IPS DF 19.7 (cell line): ENCODE data around the gene ZSCAN31.
A peak's percentile ranks its signal among the peaks of the same experiment; 100 is the strongest.

ENCODE experiments used
- DNase-seq: peaks from one replicate; pipeline ENCODE4 v3.0.0-alpha.2; 2013; ENCODE audit warnings: low read depth, low spot score

The ZSCAN31 gene

DNA sequence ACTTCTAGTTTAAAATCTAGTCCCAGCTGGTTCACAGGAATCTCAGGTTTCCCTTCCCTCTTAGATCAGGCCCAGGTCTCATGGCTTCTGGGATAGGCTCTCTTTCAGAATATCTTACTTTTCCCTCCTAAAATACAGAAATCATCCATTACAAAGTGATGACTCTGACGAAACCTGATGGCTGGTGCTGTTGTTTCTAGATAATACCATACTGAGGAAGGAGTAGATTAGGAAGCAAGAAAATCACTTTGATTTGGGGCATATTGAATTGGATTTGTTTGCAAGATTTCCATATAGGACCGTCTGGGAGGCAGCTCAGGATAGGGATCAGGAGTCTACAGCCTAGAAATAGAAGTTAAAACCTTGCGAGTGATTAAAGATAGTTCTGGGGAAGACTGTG lies 17.4 kb upstream of the ZSCAN31 start:
- DNase-seq: no peak

DNA sequence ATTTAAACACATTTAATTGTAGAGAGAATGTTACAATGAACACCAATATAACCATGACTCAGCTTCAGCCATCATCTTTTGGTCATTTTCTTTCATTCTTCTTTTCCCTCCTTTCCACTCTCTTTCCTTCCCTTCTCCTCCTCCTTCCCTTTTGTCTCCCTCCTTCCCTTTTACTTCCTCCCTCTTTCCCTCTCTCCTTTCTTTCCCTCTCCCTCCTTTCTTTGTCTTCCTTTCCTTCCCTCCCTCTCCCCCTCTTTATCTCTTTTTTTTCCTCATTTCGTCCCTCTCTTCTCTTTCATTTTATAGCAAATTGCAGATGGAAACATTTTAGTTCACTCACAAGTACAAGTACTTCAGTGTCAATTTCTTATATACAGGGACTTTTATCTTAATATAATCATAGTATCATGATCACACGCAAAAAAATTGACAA lies 15.6 kb upstream of the ZSCAN31 start:
- DNase-seq: no peak

GRCh38 chr6:28351087-28351486 lies 15.1 kb upstream of the ZSCAN31 start:
- DNase-seq: no peak

- DNase-seq: peak; percentile 70
Measured at GRCh38 chr6:28349892-28350737, 14.2 kb upstream of the ZSCAN31 start, which contains the start of gene ZKSCAN3. Gene ZKSCAN3, plus strand, starts transcription at chr6:28349947. Its CDS starts 9,640 bp downstream, at chr6:28359587.

DNA sequence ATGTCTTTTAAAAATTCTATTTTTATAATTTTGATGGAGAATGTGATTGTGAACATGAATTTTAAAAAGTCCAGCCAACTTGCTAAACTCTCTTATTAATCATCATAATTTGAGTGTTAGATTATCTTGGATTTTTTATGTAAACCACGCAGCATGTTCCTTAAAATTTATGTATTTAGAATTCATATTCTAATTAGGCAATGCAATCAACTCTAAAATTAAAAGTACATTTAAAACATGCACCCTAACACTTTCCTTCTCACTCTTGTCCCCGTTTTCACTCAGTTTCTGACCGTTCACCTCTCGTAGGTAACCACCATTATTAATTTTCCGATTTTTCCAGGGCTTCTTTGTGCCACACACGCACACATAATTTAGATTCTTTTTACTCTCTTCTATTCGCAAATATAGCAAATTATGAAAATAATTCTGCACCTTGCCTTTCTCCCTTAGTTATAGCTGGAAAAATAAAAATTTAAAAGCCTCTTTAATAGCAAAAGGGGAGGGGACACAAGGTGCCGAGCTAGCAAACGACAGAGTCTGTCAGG lies 13.5 kb upstream of the ZSCAN31 start:
- DNase-seq: no peak

DNA sequence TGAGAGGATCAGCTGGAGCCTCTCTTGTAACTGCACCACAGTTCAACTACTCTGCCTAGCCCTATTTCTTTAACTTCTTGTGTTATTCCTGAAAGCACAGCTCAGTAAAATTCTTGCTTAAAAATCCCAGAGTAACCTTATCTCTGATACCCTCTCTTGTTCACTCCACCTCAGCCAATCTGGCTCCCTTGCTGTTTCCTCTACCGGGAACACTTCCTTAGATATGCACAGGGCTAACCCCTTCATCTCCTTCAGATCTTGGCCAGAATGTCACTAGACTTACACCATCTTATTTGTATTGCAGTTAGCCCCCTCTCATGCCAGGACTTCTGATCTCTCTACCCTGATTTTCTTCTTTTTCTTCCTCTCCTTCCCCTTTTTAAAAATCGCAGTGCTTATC lies 11.2 kb upstream of the ZSCAN31 start:
- no peak for DNase-seq

DNA sequence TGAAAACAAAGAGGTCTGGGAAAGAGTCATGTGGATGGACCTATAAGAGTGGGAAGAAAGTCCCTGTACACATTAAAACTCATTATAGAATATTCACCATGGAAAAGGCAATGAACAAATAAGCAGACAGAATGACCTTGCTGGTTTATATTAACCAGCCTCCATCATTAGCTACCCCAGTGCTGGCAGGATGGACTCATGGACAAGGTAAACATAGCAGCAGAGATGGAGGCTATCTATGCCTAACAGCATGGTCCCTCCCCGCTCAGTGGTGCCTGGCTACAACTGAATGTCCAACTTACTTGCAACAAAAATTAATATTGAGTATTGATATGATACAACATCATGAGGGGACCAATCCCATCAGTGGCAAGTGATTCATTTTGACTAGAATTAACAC lies 9.3 kb upstream of the ZSCAN31 start:
- no peak for DNase-seq

DNA sequence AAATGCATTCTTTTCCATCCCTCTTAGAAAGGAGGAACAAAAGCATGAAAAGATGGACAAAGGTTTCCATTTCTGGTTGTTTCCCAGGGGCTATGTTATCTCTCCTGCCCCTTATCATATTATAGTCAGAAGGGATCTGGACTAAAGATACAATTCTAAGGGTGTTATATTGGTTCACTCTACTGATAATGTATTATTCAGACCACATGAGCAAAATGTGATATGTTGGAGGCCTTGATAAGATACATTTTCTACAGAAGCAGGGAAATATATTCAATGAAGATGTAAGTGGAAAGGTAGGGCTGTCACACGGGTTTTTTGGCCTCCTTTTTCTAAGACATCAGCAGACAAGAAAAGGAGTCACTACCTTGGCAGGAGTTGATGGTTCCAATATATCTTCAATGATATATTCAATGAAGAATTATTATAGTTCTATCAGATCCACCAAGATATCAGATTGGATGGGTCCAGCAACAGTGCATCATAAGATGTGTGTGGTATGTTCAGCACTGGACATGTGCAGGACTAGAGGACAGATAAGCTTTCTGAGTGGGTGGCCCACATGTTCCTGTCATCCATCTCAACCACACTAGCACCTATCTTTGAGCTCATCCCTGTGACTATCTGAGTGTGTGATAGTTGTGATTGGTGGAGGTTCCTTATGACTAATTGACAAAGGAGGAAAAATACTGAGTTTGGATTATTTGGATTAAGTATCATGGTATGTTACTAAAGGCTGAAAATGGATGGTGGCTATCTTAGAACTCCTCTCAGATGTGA lies 8.1 kb upstream of the ZSCAN31 start:
- DNase-seq: no peak

- no peak for DNase-seq
Measured at GRCh38 chr6:28340310-28341095, 4.6 kb upstream of the ZSCAN31 start.

DNA sequence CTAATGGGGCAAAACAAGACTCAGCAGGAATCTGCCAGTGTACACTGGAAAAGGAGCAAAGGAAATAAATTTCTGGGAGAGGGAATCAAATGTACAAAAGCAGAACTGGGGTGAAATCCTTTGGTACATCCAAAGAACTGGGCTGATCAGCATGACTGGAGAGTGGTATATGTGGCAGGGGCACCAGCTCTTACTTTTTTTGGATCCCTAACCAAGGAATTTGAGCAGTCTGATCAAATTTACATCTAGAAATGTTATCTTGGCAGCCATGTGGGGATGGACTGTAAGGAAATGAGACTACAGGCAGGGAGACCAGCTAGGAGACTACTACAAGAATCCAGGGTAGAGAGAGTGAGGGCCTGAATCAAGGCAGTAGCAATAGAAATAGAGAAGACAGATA lies 1.2 kb upstream of the ZSCAN31 start:
- no peak for DNase-seq

DNA sequence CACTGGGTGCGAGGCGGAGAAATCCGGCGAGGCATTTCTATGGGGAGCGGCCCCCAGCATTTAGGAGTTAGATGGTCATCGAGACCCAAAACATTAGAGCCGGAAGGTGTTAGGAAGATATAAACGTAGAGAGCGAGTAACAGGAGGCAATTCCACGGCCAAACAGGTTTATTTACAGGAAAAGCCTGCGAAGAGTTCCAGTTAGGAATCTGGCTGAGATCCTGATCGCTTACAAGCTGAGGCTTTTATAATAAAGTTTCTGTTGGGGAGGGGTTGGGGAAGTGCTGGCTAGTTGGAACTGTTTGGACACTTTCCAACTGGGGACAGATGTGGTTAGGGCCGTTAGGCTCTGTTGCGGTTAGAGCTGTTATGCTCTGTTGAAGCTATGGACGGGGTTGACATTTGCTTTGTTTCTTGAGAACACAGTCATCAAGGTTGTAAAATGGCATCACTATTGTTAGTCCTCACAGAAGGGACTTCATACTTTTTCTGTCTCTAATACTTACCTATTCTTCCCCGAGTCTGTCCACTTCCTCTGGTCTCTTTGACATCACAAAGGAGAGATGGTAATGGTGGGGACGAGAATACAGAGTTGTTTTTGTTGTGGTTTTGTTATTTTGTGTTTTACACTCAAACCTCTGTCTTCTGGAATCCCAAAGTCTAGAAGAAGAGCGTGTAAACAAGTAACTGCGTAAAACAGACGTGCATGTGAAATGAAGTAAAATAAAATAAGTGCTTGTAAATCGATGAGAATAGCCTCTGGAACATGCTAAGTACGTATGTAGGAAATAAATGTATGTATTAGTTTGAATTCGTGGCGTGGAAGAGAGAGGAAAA lies 554 bp upstream of the ZSCAN31 start:
- DNase-seq: no peak

DNA sequence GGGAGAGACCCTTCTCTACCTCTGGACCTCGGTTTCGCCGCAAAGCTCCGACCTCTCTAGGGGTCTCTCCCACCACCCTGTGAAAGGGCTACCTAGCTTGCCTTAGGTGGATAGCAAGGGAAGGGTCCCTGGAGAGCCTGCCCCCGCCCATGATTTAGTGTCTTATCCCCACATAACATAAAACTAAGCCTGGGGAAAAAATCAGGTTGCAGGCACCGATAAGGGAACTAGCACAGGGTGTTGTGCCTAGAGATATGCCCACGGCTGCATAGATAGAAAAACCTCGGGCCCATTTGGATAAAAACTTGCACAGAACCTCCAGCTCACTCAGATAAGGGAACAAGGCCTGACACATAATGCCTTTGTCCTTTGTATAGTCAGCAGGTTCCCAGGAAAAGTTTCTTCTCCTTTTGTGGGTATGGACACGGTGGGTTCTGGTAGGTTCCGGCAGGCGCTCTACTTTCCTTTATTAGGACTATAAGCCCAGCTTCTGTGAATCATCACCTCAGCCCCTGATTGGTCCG lies 846 bp downstream of the ZSCAN31 start:
- DNase-seq: no peak

GRCh38 chr6:28334286-28335039 lies 1.5 kb downstream of the ZSCAN31 start:
- no peak for DNase-seq

GRCh38 chr6:28333599-28334018 lies 2.3 kb downstream of the ZSCAN31 start:
- DNase-seq: no peak

GRCh38 chr6:28333047-28333446 lies 2.9 kb downstream of the ZSCAN31 start:
- no peak for DNase-seq

- DNase-seq: no peak
Measured at GRCh38 chr6:28330041-28330440, 5.9 kb downstream of the ZSCAN31 start.

DNA sequence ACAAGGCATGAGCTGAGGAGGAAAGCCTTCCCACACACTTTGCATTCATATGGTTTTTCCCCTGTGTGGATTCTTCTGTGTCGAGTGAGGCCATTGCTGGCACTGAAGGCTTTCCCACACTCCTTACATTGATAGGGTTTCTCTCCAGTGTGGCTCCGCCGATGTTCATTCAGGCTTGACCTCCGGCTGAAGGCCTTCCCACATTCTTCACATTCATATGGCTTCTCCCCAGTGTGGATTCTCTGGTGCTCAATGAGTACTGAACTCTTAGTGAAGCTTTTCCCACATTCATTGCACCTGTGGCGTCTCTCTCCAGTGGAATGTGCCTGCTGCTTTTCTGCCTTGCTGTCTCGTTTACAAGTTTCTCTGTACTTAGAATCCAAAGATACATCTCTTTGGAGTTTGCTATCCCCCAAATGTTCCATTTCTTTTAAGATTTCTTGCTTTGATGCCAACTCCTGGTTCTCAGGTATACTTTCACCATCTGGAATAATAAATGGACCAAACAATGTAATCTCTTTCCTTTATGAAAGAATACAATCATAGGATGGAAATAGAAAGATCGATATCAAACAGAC lies 9.5 kb downstream of the ZSCAN31 start:
- DNase-seq: no peak

- DNase-seq: no peak
Measured at GRCh38 chr6:28323813-28324424, 12.0 kb downstream of the ZSCAN31 start.

DNA sequence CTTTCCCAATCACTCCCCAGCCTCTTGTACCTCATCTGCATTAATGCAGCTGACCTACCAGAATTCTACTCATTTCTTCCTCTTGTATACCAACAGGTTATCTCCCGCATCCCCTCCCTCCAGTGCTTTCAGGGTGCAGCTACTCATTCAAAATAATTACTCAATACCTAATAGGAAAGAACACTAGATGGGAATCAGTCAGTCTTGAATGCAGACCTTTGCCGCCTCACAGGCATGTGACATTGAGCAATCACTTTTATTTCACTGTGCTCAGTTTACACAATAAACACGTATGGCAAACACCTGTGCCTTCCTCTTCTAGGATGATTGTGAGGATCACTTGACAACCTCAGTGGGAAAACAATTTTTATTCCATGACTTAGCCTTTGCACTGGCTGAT lies 13.3 kb downstream of the ZSCAN31 start:
- no peak for DNase-seq
